Epithelial cell of esophagus (primary cell): Measurements from ENCODE around the gene MCUR1.

Experiments
- DNase-seq: peaks from one replicate; pipeline ENCODE4 v3.0.0; 2010; ENCODE audit warnings: low read depth
- H3K4me3 ChIP-seq: 2 replicates; pipeline ENCODE4 v1.5.1; 2011; ENCODE audit warnings: mild to moderate bottlenecking, low read length, control low read depth
- CTCF ChIP-seq: IDR thresholded peaks from 2 replicates; pipeline ENCODE4 v1.5.1; 2011; ENCODE audit warnings: low read depth, mild to moderate bottlenecking, low read length, control low read depth, inconsistent platforms; ENCODE audit not compliant: insufficient read depth; ENCODE audit errors: missing control alignments

Gene MCUR1

GRCh38 chr6:13743736-13744127, 70.6 kb downstream of the MCUR1 start:
- no peak overlapping the region for H3K4me3 ChIP-seq
- TF ChIP-seq CTCF, result no peak
- DNase-seq, result no peak

GRCh38 chr6:13742961-13743735, 71.2 kb downstream of the MCUR1 start:
- DNase-seq, result no peak
- no peak overlapping the region for H3K4me3 ChIP-seq
- no peak for TF ChIP-seq CTCF

GRCh38 chr6:13741365-13741764, 73.0 kb downstream of the MCUR1 start:
- TF ChIP-seq CTCF, result no peak
- no peak for DNase-seq
- H3K4me3 ChIP-seq, result no peak overlapping the region
